ENCODE data around the gene CYB5R4. TPM values are rescaled to one million over a fixed set of nuclear protein-coding genes. Genes with fewer than 3 reads are reported as not detected.

The CYB5R4 gene
- total RNA-seq, 1 experiment from 2014 or later: 17.5 TPM

DNA sequence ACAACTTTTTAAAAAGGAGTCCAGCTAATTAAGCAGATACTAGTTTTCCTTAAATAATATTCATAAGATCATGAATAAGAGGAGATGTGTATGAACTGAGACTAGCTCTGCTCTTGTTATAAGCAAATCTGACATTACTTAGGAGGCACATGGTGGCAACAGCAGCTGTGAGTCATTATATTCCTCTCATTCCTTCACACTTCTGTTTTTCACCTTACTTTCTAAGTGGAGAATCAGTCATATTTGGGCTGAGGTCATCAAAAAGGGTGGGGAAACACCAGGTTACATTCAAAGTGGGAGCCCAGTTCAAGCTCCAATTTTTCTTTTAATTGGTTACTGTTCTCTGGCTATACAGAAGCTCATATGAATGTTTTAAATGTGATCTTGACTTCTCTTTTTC, 12.3 kb upstream of the CYB5R4 start:
- no peak for TF ChIP-seq CTCF (conservative IDR thresholded peaks at IDR 0.05)
- Histone ChIP-seq H3K14ac (ENCODE audit: insufficient read depth, low read length) (no peak overlapping the region), H3K56ac (ENCODE audit: insufficient read length, low read depth, low read length) (no peak overlapping the region), H2BK15ac (ENCODE audit: low read depth, low read length) (no peak overlapping the region), H3K27ac (ENCODE audit: insufficient read length, low read depth, low read length) (no peak overlapping the region), H4K91ac (ENCODE audit: insufficient read length, low read depth, low read length) (no peak overlapping the region), H3K4me2 (ENCODE audit: insufficient read depth, insufficient read length, low read length) (no peak overlapping the region), H3K4ac (ENCODE audit: low read depth, low read length) (no peak overlapping the region), H2BK5ac (ENCODE audit: insufficient read length, low read length) (no peak overlapping the region), H2AK5ac (ENCODE audit: insufficient read length, low read length) (no peak overlapping the region), H4K20me1 (ENCODE audit: control insufficient read depth, insufficient read depth, insufficient read length) (no peaks in the 10 kb centered on the region), H2BK12ac (ENCODE audit: insufficient read length, low read depth, low read length) (no peak overlapping the region), H3K4me1 (ENCODE audit: insufficient read depth, low read length) (no peaks in the 10 kb centered on the region), H3K79me1 (ENCODE audit: insufficient read depth, low read depth, low read length, poor library complexity, severe bottlenecking) (no peaks in the 10 kb centered on the region), H2BK120ac (ENCODE audit: low read depth, low read length, poor library complexity, severe bottlenecking) (no peak overlapping the region), H3K9me3 (ENCODE audit: control insufficient read depth, low read depth, low read length) (no peaks in the 10 kb centered on the region), H3K27me3 (ENCODE audit: insufficient read depth, low read length) (0 out of 2 replicates have a peak, but pooled peaks cover 1% of the 10 kb centered on the region), H3K18ac (ENCODE audit: insufficient read length, low read depth, low read length) (no peak overlapping the region), H3K79me2 (ENCODE audit: insufficient read depth, low read length) (no peaks in the 10 kb centered on the region), H4K5ac (ENCODE audit: insufficient read length, low read depth, low read length) (no peak overlapping the region), H3K23me2 (ENCODE audit: insufficient read length, low read depth, low read length, poor library complexity, severe bottlenecking) (no peaks in the 10 kb centered on the region), H2AFZ (ENCODE audit: low read length) (no peak overlapping the region), H2BK20ac (ENCODE audit: low read depth, low read length, poor library complexity, severe bottlenecking) (no peak overlapping the region), H4K8ac (replicated peaks; ENCODE audit: insufficient read length, low read depth, low read length) (no peak overlapping the region), H3K9ac (ENCODE audit: extremely low read depth, insufficient read length, low read length) (no peak overlapping the region), H3T11ph (ENCODE audit: low read length) (no peak overlapping the region), H3K23ac (ENCODE audit: insufficient read length, low read depth, low read length) (no peak overlapping the region)
- H3K9me3 Mint-ChIP-seq: no peaks in the 10 kb centered on the region; a peak in 1 of 5 replicates
- peaks cover 24% of the 10 kb centered on the region for H3K27me3 Mint-ChIP-seq (ENCODE audit: low read depth)
- DNase-seq: no peak
- no peaks in the 10 kb centered on the region for H3K4me1 Mint-ChIP-seq
- H3K27ac Mint-ChIP-seq: no peak overlapping the region
- no peak overlapping the region for H3K4me3 Mint-ChIP-seq
- no peaks in the 10 kb centered on the region for H3K36me3 Mint-ChIP-seq (ENCODE audit: insufficient read depth in 1 of 3, low read depth in 3 of 3)

Measured in H9 (cell line).